NT2/D1 (cell line): Measurements from ENCODE around the gene SS18L1.

ENCODE experiments used
- DNase-seq: peaks from one replicate; pipeline ENCODE4 v3.0.0-alpha.2; 2011; ENCODE audit warnings: low read depth, low spot score
- H3K27me3 ChIP-seq: 2 replicates; pipeline ENCODE4 v1.6.0; 2011; ENCODE audit warnings: mild to moderate bottlenecking; ENCODE audit not compliant: insufficient read length, insufficient read depth
- H3K36me3 ChIP-seq: 2 replicates; pipeline ENCODE4 v1.6.1; 2011; ENCODE audit warnings: mild to moderate bottlenecking, low read length, mixed read lengths; ENCODE audit not compliant: insufficient read depth, insufficient read length
- H3K4me1 ChIP-seq: 2 replicates; pipeline ENCODE4 v1.5.1; 2011; ENCODE audit not compliant: insufficient read depth, insufficient read length
- H3K4me3 ChIP-seq: 2 replicates; pipeline ENCODE4 v1.5.1; 2011; ENCODE audit warnings: low read depth; ENCODE audit not compliant: insufficient read length
- H3K9ac ChIP-seq: 2 replicates; pipeline ENCODE4 v1.6.0; 2011; ENCODE audit warnings: low read depth; ENCODE audit not compliant: insufficient read length
- H3K9me3 ChIP-seq: 2 replicates; pipeline ENCODE4 v1.5.1; 2011; ENCODE audit warnings: mild to moderate bottlenecking, low read length; ENCODE audit not compliant: insufficient read depth
- SUZ12 ChIP-seq: IDR thresholded peaks from 2 replicates; pipeline ENCODE4 v1.6.1; 2011; ENCODE audit not compliant: insufficient read length, insufficient read depth; ENCODE audit errors: extremely low read depth
- YY1 ChIP-seq: IDR thresholded peaks from 2 replicates; pipeline ENCODE4 v1.6.1; 2011; ENCODE audit not compliant: insufficient read length, insufficient read depth
- ZNF274 ChIP-seq: IDR thresholded peaks from 2 replicates; pipeline ENCODE4 v1.6.1; 2011; ENCODE audit warnings: mild to moderate bottlenecking, low read depth, low read length

SS18L1 gene

GRCh38 chr20:62209850-62210495 is 66.4 kb downstream of the SS18L1 start:
- Histone ChIP-seq H3K9me3 (no peaks in the 10 kb centered on the region), H3K9ac (no peak overlapping the region), H3K27me3 (no peaks in the 10 kb centered on the region), H3K4me1 (peaks cover 32% of the 10 kb centered on the region), H3K4me3 (no peak overlapping the region), H3K36me3 (peaks cover 12% of the 10 kb centered on the region)
- no peak for DNase-seq
- TF ChIP-seq YY1 (no peak), SUZ12 (no peak), ZNF274 (no peak)

GRCh38 chr20:62210496-62210855 is 66.9 kb downstream of the SS18L1 start:
- TF ChIP-seq YY1 (no peak), SUZ12 (no peak), ZNF274 (no peak)
- DNase-seq, result no peak
- H3K36me3 ChIP-seq, result peaks cover 10% of the 10 kb centered on the region
- no peaks in the 10 kb centered on the region for H3K9me3 ChIP-seq
- no peak overlapping the region for H3K4me3 ChIP-seq
- no peak overlapping the region for H3K9ac ChIP-seq
- H3K4me1 ChIP-seq, result peaks cover 32% of the 10 kb centered on the region
- H3K27me3 ChIP-seq, result no peaks in the 10 kb centered on the region

- no peaks in the 10 kb centered on the region for H3K27me3 ChIP-seq
- H3K9ac ChIP-seq, result peak overlapping the region; percentile 6
- TF ChIP-seq YY1 (no peak), SUZ12 (no peak), ZNF274 (no peak)
- no peak overlapping the region for H3K4me3 ChIP-seq
- H3K9me3 ChIP-seq, result no peaks in the 10 kb centered on the region
- DNase-seq, result no peak
- H3K4me1 ChIP-seq, result peaks cover 32% of the 10 kb centered on the region
- H3K36me3 ChIP-seq, result peaks cover 3% of the 10 kb centered on the region
Observed at GRCh38 chr20:62211216-62211615, 67.6 kb downstream of the SS18L1 start.

- no peak for DNase-seq
- Histone ChIP-seq H3K36me3 (no peaks in the 10 kb centered on the region), H3K9ac (peak overlapping the region; percentile 6), H3K4me3 (no peak overlapping the region), H3K27me3 (no peaks in the 10 kb centered on the region), H3K4me1 (peaks cover 32% of the 10 kb centered on the region), H3K9me3 (no peaks in the 10 kb centered on the region)
- TF ChIP-seq SUZ12 (no peak), ZNF274 (no peak), YY1 (no peak)
Observed at GRCh38 chr20:62211769-62212288, 68.3 kb downstream of the SS18L1 start.

GRCh38 chr20:62212299-62212698 is 68.7 kb downstream of the SS18L1 start:
- Histone ChIP-seq H3K9ac (no peak overlapping the region), H3K4me3 (no peak overlapping the region), H3K4me1 (peaks cover 32% of the 10 kb centered on the region), H3K27me3 (peaks cover 1% of the 10 kb centered on the region), H3K9me3 (no peaks in the 10 kb centered on the region), H3K36me3 (no peaks in the 10 kb centered on the region)
- TF ChIP-seq SUZ12 (no peak), ZNF274 (no peak), YY1 (no peak)
- DNase-seq, result no peak

- Histone ChIP-seq H3K27me3 (peaks cover 19% of the 10 kb centered on the region), H3K4me1 (peaks cover 40% of the 10 kb centered on the region), H3K9ac (no peak overlapping the region), H3K36me3 (no peaks in the 10 kb centered on the region), H3K9me3 (no peaks in the 10 kb centered on the region), H3K4me3 (no peak overlapping the region)
- no peak for DNase-seq
- TF ChIP-seq SUZ12, result no peak
- no peak for TF ChIP-seq ZNF274
- TF ChIP-seq YY1, result no peak
Observed at GRCh38 chr20:62214067-62214466, 70.5 kb downstream of the SS18L1 start.

GRCh38 chr20:62215020-62215990 is 71.7 kb downstream of the SS18L1 start:
- no peak overlapping the region for H3K9ac ChIP-seq
- H3K4me1 ChIP-seq, result peaks cover 40% of the 10 kb centered on the region
- DNase-seq, result no peak
- H3K36me3 ChIP-seq, result no peaks in the 10 kb centered on the region
- H3K4me3 ChIP-seq, result no peak overlapping the region
- peaks cover 26% of the 10 kb centered on the region for H3K27me3 ChIP-seq
- TF ChIP-seq ZNF274 (no peak), SUZ12 (no peak), YY1 (no peak)
- H3K9me3 ChIP-seq, result no peaks in the 10 kb centered on the region
